DMS 273 (cell line): ENCODE results near the gene NCAM2.

Experiments used
- DNase-seq: peaks from one replicate; lab custom pipeline; 2025; ENCODE audit not compliant: unreplicated experiment; lab: John Stamatoyannopoulos, UW

NCAM2 gene

DNA sequence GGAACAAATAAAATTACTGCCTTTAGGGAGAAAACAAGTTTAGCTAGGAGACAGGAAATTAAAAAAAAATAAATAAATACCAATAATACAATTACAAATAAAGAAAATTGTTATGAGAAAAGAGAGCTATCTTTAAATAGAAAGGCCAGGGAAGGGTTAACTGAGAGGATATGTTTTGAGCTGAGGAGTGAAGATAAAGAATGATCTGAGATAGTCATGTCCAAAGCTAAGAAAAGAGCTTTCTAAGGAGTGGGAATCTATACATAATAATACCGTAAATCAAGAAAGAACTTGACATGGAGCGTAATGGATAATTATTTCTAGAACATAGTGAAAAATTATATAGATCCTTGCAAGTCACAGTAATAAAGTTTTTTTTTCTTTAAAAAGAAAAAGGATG, 176.5 kb downstream of the NCAM2 start:
- DNase-seq, result no peak

DNA sequence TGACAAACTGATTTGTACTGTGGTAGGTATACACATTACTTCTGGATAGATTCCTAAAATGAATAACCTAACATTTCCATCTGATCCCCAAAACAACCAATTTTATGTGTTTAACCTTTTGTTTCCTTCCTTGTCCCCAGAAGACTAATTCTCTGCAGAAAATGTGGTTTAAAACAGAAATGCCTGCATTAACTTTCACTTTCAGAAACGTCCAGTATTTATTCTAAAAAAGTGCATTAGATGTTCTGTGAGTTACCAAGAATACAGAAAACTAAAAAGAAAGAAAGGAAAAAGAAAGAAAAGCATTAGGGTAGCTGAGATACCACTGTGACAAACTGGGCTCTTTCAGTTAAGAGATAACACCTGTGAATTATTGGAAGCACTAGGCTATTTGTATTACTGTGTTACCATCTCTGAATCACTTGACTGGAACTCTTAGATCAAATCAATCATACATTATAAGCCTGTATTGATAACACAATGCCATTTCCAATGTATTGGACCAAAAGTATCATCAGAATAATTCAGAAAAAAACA, 177.7 kb downstream of the NCAM2 start:
- no peak for DNase-seq

DNA sequence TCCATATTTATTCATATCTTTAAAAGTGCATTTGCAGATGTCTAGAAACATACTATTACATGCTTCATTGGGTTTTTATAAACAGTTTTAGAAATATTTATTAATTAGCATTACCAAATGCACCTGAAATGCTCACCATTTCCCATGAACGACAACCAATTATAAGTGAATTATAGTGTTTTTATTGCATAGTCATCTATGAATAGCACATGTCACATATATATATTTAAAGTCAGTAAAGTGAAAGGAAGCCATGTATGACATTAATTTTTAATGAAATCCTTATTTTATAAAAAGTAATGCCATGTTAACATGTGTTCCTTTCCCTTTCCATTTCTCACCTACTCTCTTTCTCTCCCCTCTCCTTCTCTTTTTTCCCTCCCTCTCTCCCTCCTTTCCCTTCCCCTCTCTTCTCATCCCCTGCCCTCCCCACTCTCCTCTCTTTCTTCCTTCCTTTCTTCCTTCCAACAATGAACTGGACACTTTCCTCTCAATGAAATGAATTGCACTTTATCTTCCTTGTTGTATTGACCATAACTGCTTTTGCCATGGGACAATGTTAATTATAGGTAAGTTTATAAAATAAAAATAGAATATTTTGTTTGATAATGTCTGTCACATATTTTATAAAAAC, 179.3 kb downstream of the NCAM2 start:
- no peak for DNase-seq

DNA sequence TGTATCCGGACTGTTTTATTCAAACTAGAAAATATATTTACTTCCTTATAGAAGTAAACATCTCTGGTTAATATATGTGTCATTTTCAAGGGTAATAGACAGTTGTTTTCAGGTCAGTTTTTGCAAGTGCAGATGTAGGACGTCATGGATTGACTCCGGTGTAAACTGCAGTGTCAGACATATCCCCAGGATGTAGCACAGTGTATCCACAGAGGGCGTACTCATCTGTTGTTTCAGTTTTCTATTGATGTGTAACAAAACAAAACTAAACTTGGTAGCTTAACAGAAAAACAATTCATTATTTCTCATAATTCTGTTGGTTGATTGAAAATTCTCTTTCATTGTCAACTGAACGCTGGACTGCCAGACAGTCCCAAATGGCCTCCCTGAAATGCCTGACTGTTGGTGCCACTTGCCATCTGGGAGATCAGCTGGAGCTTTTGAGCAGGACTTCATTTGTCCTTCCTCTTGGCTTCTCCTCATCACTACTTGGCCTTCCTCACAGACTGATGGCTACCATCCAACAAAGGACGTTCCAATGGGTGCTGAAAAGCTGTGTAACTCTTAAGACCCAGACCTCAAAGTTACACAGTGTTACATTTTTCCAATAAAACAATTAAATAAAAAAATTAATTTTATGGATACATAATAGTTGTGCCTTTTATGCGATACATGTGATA, 181.6 kb downstream of the NCAM2 start:
- no peak for DNase-seq

DNA sequence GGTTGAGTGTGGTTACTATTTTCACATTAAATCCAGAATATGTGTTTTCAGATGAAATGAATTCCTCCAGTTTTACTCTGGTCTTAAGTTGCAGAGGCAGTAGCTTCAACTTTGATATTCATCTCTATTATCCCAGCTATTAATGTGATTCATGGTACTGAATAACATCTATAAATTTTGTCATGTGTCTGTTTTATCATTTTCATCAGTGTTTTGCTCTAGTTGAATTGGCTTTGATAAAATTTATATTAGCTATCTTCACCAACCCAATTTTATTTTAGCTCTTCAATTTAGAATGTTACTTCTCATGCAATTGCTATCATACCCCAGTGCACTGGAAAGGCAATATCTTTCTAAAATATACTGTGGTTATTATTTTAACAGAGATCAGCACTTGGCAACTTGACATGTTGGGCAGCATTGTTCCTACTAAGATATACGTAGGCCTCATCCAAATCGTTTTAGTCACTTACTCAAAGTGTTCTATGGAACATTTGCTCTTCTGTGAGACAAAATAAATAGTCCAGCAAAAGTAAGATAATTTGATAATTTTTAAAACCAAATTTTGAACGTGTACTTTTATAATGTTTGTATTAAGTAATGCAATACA, 184.3 kb downstream of the NCAM2 start:
- no peak for DNase-seq

DNA sequence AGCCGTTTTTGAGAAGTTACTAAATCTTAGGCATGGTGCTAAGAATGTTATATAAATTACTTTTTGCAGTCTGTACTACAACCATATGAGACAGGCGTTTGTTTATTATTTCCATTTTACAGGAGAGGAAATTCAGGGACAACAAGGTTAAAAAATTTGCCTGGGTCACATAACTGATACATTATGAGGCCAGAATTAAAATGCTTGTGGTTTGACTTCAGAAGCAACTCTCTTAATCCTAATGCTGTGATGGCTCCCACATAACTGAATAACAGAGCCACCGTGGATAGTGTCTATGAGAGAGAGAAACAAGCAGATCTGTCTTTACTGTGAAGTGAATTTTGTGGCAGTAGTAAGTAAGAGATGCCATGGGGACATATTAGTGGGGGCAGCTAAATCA, 184.9 kb downstream of the NCAM2 start:
- no peak for DNase-seq

DNA sequence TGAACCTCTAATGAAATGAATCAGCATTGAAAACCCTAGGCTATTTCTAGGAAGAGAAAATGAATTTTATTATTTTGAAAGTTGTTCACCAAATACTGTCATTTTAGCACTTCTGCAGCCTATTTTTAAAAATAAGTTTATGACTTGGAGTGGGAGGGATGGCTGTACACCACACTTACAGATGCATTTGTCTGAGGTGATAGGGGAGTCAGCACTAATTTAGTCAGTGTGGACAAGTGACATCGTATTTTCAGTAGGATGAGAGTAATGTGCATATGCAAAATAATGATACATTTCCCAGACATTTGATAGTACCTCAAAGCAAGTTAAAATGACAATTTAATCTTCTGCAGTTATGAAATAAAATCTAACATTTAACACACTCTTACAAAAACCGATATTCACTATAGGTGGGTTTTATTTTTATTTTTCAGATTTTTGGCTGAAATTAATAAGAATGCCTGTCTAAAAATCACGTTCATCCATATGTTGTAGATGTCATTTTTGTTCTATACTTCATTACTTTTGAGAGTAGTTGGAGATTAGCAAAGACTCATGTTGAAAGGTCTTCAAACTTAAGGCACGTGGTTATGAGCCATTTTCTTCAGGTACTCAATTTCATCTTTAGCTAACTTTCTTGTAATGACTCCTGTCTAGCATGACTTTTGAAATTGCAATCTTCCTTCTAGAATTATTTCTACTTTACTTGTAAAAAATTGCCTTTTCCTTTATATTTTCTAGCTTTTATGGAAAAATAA, 186.7 kb downstream of the NCAM2 start:
- DNase-seq, result no peak

DNA sequence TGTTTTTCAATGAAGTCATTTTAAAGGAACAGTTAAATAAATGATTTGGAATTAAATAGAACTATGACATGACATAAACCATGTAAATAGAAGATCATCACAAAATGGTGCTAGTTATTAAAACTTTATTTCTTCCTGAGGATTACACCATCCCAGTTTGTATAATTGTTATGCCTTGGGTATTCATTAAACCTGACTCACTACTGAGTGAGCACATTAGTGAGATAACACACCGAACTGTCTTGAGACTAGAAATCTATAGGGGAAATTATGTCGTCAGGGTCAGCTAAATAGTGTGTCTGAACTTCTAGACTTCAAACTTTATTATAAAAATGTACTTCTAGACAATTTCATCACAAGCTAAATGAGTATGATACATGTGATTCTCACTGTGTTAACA, 189.4 kb downstream of the NCAM2 start:
- DNase-seq, result no peak

DNA sequence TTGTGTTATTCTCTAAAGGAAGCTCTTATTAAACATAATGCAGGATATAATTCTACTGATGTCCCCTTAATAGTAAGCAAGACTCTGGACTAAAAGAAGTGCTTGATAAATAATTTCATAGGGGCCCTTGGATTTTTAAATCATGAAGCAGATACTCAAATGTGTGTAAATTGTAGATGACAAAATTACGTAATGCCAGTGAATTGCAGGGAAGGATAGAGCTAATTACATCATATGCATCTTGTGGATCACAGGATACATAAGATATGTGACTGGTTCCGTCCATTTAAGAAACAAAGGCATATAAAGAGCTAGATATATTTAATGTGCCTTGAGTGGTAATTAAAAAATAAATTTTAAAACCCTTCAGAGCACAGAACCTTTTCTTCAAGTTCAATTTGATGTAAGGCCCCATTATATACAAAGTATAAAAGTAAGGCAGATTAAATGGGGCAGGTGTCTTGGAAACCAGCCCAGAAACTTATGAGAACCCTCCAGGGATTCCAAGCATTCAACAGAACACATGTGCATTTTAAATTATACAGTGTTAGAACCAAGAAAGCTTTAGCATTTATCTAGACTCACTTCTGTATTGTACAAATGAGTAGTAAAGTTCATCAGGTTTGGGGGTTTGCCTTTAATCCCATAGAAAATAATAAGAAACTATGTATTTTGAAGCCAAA, 190.4 kb downstream of the NCAM2 start:
- peak; percentile 26 for DNase-seq

DNA sequence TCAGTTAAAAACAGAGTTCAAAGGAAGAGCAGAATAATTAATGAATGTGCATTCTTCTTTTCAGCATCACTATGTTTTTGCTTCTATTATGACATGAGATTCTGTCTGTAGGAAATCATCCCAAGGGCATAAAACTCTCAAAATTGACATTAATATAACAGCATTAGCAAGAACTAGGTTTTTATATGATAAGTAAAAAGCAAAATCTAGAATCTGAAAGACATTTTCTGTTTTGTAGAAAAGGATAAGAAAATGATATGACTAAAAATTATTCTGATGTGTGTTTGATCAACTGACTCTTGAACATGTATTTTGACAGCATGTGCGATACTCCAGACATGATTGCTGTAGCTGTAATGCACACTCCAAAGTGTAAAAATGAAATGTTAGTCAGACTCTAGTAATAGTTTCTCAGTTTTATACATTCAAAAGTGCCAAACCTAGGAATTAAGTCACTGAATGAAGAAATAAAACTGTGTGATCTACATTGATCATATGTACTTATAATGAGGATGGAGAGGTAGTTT, 197.3 kb downstream of the NCAM2 start:
- no peak for DNase-seq

DNA sequence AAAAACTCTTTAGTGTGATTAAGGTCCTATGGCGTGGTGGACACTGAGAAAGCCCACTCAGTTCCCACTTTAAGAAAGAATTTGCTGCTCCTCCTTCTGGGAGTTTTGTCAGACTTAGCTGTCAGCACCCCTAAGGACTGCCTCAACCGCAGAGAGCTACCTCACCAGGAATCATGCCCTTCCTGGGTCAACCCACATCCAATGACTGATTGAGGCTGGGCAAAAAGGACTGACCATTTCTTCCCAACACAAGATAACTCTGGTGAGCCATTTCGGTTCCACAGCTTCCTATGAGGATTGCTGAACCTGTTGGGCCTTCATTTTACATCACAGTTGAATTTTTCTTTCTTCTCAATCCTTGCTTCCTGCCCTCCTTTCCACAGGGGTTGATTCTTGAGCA, 197.9 kb downstream of the NCAM2 start:
- no peak for DNase-seq

DNA sequence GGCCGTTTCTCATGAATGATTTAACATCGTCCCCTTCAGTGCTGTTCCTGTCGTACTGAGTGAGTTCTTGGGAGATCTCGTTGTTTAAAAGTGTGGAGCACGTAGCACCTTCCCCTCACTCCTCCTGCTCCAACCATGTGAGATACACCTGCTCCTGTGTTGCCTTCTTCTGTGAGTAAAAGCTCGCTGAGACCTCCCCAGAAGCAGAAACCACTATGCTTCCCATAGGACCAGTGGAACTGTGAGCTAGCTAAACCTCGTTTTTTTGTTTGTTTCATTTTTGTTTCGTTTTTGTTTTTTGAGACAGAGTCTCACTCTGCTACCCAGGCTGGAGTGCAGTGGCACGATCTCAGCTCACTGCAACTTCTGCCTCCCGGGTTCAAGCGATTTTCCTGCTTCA, 198.6 kb downstream of the NCAM2 start:
- DNase-seq, result no peak

DNA sequence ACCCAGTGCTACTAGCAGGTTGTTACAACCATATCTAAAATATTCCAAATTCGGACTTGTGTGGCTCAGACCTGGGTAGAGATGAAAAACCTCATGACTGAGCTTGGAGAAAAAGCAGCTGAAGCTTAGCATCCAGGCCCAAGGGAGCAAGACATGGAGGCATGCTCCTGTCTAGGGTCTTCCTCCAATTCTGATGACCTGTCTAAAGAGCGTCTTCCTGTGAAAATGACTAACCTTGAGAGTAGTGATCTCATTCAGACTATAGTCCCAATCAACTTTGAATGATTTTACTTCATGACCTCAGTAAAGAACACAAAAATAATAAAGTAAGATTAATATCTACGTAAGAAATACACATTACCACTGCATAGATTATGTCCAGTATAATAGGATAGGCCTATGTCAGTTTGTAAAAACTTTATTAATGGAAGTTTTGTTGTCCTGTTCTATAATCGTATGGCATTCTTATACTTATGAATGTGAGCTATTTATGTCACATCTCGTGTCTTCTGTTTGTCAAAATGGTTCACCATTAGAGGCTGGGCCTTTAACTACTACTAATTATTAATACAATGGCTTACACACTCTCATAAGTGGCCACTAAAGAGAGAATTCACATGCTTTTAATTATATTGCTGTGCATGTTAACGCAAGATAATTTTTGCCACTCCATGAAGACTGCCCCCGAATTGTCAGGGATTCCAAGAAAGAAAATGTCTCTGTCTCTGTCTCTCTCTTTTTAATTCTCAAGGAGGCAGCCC, 201.3 kb downstream of the NCAM2 start:
- no peak for DNase-seq

DNA sequence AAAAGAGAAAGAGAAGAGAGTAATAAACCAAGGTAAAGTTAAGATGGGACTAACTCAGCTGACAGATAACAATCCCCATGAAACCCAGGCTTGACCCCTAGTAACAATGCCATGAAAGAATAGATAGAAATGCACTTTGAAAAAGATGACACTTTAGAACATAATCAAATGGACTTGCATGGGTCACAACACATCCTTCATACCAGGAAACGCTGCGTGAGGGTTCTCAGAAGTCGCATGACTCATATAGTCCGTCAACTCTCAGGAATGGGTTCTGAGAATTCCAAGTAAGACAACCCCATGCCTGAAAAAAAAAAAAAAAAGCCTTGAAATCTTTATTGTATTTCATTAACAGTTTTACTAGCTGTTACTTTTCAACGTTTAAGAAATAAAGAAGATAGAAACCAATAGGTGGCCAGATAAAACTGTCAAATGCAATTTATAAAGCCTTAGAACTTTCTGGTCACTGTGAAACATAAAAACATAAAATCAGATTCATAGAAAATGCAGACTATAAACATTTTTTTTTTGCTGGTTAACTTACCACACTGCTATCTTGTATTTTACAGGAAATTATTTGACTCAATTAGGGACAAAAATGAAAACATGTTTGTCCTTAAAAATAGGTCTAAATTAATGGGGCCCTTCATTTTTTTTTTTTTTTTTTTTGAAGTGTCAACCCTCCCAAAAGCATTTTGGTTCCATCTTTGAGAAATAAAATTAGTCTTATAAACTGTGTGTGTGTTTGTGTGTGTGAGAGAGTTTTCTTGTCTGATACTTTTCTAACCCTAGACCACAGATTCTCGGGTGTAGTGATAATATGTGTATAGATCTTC, 202.1 kb downstream of the NCAM2 start:
- DNase-seq, result no peak

DNA sequence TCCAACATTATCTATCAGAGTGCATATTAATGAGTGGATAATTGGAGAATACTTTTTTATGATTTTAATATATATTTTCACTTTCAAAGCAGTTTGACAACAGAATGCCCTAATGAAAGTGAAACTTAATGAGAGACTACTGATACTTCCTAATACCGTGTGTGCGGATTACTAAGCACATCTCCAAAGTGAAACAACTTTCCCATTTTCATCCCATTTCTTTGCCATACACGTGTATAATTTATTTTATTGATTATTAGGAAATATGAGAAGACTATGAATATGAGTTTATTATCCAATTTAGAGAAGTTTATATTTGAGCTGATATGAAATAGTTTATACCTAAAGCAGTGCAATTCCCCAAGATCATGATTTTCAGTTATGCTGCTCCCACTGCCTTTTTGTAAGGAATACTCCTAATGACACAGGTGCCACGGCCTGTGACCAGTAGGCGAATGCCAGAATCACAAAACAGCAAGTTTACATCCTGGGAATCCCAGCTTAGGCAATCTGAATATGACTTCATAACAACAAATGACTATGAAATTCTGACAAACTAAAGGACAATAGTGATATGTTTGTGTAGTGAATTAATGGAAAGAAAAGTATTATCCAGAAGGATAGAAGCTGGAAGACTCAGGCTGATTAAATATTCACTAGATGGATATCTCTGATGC, 202.9 kb downstream of the NCAM2 start:
- no peak for DNase-seq

DNA sequence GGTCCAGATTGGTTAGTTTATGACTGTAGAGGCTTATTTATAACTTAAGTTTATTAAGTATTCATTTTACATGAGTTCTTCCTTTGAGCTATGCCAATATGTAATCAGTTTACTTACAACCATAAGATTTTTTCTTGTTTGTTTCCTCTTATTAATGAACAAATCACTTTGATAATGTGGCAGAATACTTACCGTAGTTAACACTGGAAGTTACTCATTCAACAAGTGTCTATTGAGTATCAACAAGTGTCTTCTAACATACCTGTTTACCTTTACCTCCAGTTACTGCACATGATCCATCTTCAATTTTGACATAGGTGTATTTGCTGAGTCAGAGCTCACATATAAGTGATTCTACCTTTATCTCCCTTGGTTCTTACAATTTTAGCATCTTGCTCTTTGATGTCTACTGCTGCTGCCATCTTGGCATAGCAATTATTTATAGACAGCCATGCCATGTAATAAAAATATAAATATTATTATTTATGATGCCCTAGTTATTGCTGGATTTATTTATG, 205.7 kb downstream of the NCAM2 start:
- no peak for DNase-seq

DNA sequence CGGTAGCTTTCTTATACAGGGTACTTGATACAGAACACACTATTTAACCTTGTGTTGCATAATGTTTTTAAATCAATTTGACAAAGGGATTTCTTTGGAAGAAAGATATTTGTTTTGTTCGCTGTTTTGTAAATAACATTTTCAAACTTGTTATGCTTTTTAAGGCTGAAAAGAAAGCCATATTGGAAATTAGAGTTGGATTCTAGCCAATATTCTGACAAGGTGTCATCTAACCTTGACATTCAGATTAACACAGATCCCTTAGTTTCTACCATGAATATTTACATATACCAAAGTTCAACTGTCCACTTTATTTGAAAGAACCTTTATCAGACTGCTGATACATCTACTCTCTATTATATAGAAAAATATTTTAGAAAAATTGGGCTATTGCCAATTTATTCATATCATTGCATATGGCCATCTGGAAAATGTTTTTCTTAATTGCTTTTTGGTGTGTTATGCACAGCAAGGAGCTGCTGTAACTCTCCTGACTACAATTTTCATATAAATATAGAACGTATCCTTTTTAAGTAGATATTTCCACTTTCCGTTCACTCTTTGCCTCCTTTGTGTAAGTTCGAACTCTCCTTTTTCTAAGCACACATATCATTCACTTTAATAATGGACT, 206.3 kb downstream of the NCAM2 start:
- no peak for DNase-seq

DNA sequence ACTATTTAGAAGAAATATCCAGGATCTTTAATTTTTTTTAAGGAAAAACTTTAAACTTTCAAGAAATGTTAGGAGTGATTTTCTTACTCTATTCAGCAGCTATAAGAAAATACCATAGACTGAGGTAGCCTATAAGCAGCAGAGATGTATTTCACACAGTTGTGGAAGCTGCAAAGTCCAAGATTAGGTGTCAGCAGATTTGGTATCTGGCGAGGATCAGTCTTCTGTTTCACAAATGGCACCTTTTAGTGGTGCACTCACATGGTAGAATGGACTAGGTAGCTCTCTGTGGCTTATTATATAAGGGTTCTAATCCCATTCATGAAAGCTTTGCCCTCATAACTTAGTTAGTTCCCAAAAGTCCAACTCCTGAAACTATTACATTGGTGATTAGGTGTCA, 207.4 kb downstream of the NCAM2 start:
- no peak for DNase-seq
